H1 (cell line): ENCODE data around the gene TSPAN9. TPM values are rescaled to one million over a fixed set of nuclear protein-coding genes. Genes with fewer than 3 reads are reported as not detected.
A peak's percentile ranks its signal among the peaks of the same experiment; 100 is the strongest.

ENCODE experiments used
- CTCF ChIA-PET: fragments of 300-600 bp; sonication (Branson Sonifier 250); formaldehyde crosslinking; loops from one replicate; lab custom pipeline; 2021; ENCODE audit not compliant: partially characterized antibody; lab: Charles Lee
- POLR2A ChIA-PET: fragments of 300-600 bp; sonication (Branson Sonifier 250); formaldehyde crosslinking; loops from one replicate; lab custom pipeline; 2021; ENCODE audit warnings: inconsistent platforms; ENCODE audit not compliant: partially characterized antibody; lab: Charles Lee
- DNase-seq, 2 experiments: peaks; one replicate each; pipeline versions ENCODE4 v3.0.0 to v3.0.0-alpha.2; 2010 to 2022; ENCODE audit warnings: low spot score in 2 of 2, low read depth in 1 of 2, mixed read lengths in 1 of 2
- FAIRE-seq: peaks from 2 replicates; lab custom pipeline; 2011; peaks lifted over from hg19 to GRCh38; lab: Jason Lieb, UNC
- H2AFZ ChIP-seq: 2 replicates; pipeline ENCODE4 v1.8.1; 2012; ENCODE audit warnings: low read length, inconsistent platforms
- H2AK5ac ChIP-seq: 2 replicates; pipeline ENCODE4 v1.6.1; 2013; ENCODE audit warnings: low read depth, low read length
- H2BK120ac ChIP-seq: replicated peaks from 2 replicates; pipeline ENCODE3; 2013; ENCODE audit warnings: low read depth, low read length, inconsistent platforms
- H2BK12ac ChIP-seq: 2 replicates; pipeline ENCODE4 v1.6.1; 2013; ENCODE audit warnings: low read depth, low read length
- H2BK15ac ChIP-seq: 2 replicates; pipeline ENCODE4 v1.6.1; 2013; ENCODE audit warnings: low read length
- H2BK20ac ChIP-seq: 2 replicates; pipeline ENCODE4 v1.6.1; 2013; ENCODE audit warnings: low read length
- H2BK5ac ChIP-seq: 2 replicates; pipeline ENCODE4 v1.6.1; 2013; ENCODE audit warnings: low read depth, low read length
- H3K14ac ChIP-seq: 2 replicates; pipeline ENCODE4 v1.6.1; 2013; ENCODE audit warnings: inconsistent platforms; ENCODE audit not compliant: insufficient read length
- H3K18ac ChIP-seq: 2 replicates; pipeline ENCODE4 v1.6.1; 2013; ENCODE audit warnings: low read length; ENCODE audit errors: extremely low read depth
- H3K23ac ChIP-seq: 2 replicates; pipeline ENCODE4 v1.6.1; 2013; ENCODE audit warnings: inconsistent platforms; ENCODE audit not compliant: insufficient read length
- H3K23me2 ChIP-seq: 2 replicates; pipeline ENCODE4 v1.6.1; 2013; ENCODE audit warnings: low read depth, low read length
- H3K27ac ChIP-seq: 2 replicates; pipeline ENCODE4 v1.6.1; 2011; ENCODE audit warnings: low read depth, low read length, inconsistent platforms
- H3K27me3 ChIP-seq, 4 experiments: replicated peaks in 1 of 4; 1 replicate in 1 of 4; 2 replicates in 3 of 4; pipeline versions ENCODE4 v1.6.1 to v1.8.1; 2011 to 2013; ENCODE audit warnings: low read length in 3 of 4, mild to moderate bottlenecking in 3 of 4, inconsistent platforms in 2 of 4, mixed read lengths in 2 of 4, moderate library complexity in 1 of 4; ENCODE audit not compliant: control insufficient read depth in 3 of 4, insufficient read depth in 3 of 4; ENCODE audit errors: extremely low read depth in 1 of 4
- H3K36me3 ChIP-seq, 4 experiments: 2 replicates each; pipeline versions ENCODE4 v1.6.1 to v1.8.1; 2011 to 2013; ENCODE audit warnings: mild to moderate bottlenecking in 4 of 4, low read length in 3 of 4, moderate library complexity in 2 of 4, control low read depth in 1 of 4, inconsistent platforms in 1 of 4; ENCODE audit not compliant: insufficient read depth in 4 of 4, control insufficient read depth in 2 of 4
- H3K4ac ChIP-seq: replicated peaks from 2 replicates; pipeline ENCODE3; 2013; ENCODE audit warnings: low read length, low read depth, mixed read lengths, inconsistent platforms; ENCODE audit not compliant: insufficient read length
- H3K4me1 ChIP-seq, 4 experiments: replicated peaks in 1 of 4; 1 replicate in 1 of 4; 2 replicates in 3 of 4; pipeline versions ENCODE4 v1.6.1 to v1.8.1; 2011 to 2013; ENCODE audit warnings: low read length in 3 of 4, inconsistent platforms in 2 of 4, mixed read lengths in 1 of 4; ENCODE audit not compliant: insufficient read depth in 4 of 4, control insufficient read depth in 3 of 4
- H3K4me2 ChIP-seq, 2 experiments: 2 replicates each; pipeline versions ENCODE4 v1.6.1 to v1.8.1; 2011 to 2013; ENCODE audit warnings: low read depth in 2 of 2, low read length in 2 of 2, control low read depth in 1 of 2, inconsistent platforms in 1 of 2, mild to moderate bottlenecking in 1 of 2; ENCODE audit not compliant: insufficient read depth in 1 of 2
- H3K4me3 ChIP-seq, 4 experiments: fragments of 200-600, 300-600 bp in 1 of 4; sonication (generic), shearing (Covaris generic), sonication (Bioruptor Twin) in 1 of 4; 2 replicates each; pipeline versions ENCODE4 v1.5.1 to v1.8.1; 2011 to 2016; ENCODE audit warnings: low read length in 4 of 4, low read depth in 3 of 4, control low read depth in 2 of 4, inconsistent platforms in 2 of 4, mild to moderate bottlenecking in 2 of 4, mixed read lengths in 1 of 4, moderate library complexity in 1 of 4; ENCODE audit not compliant: insufficient read depth in 2 of 4; ENCODE audit errors: extremely low read depth in 1 of 4
- H3K56ac ChIP-seq: replicated peaks from 2 replicates; pipeline ENCODE3; 2013; ENCODE audit warnings: low read depth, mild to moderate bottlenecking, mixed read lengths, low read length, inconsistent platforms; ENCODE audit not compliant: insufficient read length
- H3K79me1 ChIP-seq: 2 replicates; pipeline ENCODE4 v1.6.1; 2013; ENCODE audit warnings: low read depth, low read length, control low read depth
- H3K79me2 ChIP-seq, 2 experiments: 2 replicates each; pipeline versions ENCODE4 v1.6.1 to v1.8.1; 2012 to 2013; ENCODE audit warnings: low read length in 2 of 2, mild to moderate bottlenecking in 2 of 2, inconsistent platforms in 1 of 2; ENCODE audit not compliant: insufficient read depth in 2 of 2, control insufficient read depth in 1 of 2
- H3K9ac ChIP-seq, 4 experiments: replicated peaks in 1 of 4; 1 replicate in 1 of 4; 2 replicates in 3 of 4; pipeline versions ENCODE4 v1.6.1 to v1.8.1; 2011 to 2013; ENCODE audit warnings: low read depth in 3 of 4, low read length in 3 of 4, control low read depth in 2 of 4, mild to moderate bottlenecking in 2 of 4, moderate library complexity in 2 of 4, inconsistent platforms in 1 of 4; ENCODE audit errors: extremely low read depth in 1 of 4
- H3K9me3 ChIP-seq, 2 experiments: 2 replicates each; pipeline versions ENCODE4 v1.6.1 to v1.8.1; 2012 to 2013; ENCODE audit warnings: mild to moderate bottlenecking in 2 of 2, moderate library complexity in 2 of 2, control low read depth in 1 of 2, inconsistent platforms in 1 of 2, low read depth in 1 of 2, low read length in 1 of 2, mixed read lengths in 1 of 2; ENCODE audit not compliant: insufficient read depth in 2 of 2
- H4K20me1 ChIP-seq, 2 experiments: replicated peaks in 1 of 2; 2 replicates each; pipeline versions ENCODE3 to v1.8.1; 2011 to 2013; ENCODE audit warnings: inconsistent platforms in 2 of 2, low read length in 2 of 2, mild to moderate bottlenecking in 1 of 2; ENCODE audit not compliant: insufficient read depth in 2 of 2, control insufficient read depth in 1 of 2
- H4K5ac ChIP-seq: 2 replicates; pipeline ENCODE4 v1.6.1; 2013; ENCODE audit warnings: low read length, low read depth, mixed read lengths, inconsistent platforms; ENCODE audit not compliant: insufficient read length
- H4K8ac ChIP-seq: 2 replicates; pipeline ENCODE4 v1.8.0; 2013; ENCODE audit warnings: mild to moderate bottlenecking, moderate library complexity, low read length, inconsistent platforms; ENCODE audit not compliant: insufficient read depth; ENCODE audit errors: extremely low read depth
- H4K91ac ChIP-seq: replicated peaks from 2 replicates; pipeline ENCODE3; 2013; ENCODE audit warnings: low read length, mixed read lengths, inconsistent platforms; ENCODE audit not compliant: insufficient read length
- BRCA1 ChIP-seq: IDR thresholded peaks from 2 replicates; pipeline ENCODE4 v1.6.1; 2012; ENCODE audit warnings: low read depth, low read length, improper control_type of control experiment
- CBX5 ChIP-seq: fragments of 300-800, 300-1000 bp; sonication (generic); IDR thresholded peaks from 2 replicates; pipeline ENCODE4 v1.7.1; 2016; ENCODE audit warnings: antibody characterized with exemption, low read length, low read depth
- EGR1 ChIP-seq: IDR thresholded peaks from 2 replicates; pipeline ENCODE4 v1.6.1; 2011; ENCODE audit warnings: low read depth, low read length, borderline replicate concordance
- HDAC2 ChIP-seq, 2 experiments: fragments of 300-600 bp in 1 of 2; sonication (generic) in 1 of 2; IDR thresholded peaks; 2 replicates each; pipeline ENCODE4 v1.6.1; 2011 to 2012; ENCODE audit warnings: low read depth in 2 of 2, low read length in 2 of 2, mild to moderate bottlenecking in 2 of 2, moderate library complexity in 2 of 2, borderline replicate concordance in 1 of 2, inconsistent platforms in 1 of 2
- HDAC6 ChIP-seq: IDR thresholded peaks from one replicate; pipeline ENCODE4 v1.7.1; 2012; ENCODE audit warnings: low read depth, mild to moderate bottlenecking, inconsistent platforms, low read length, moderate library complexity
- RBBP5 ChIP-seq: IDR thresholded peaks from 2 replicates; pipeline ENCODE4 v1.7.1; 2012; ENCODE audit warnings: low read depth, mild to moderate bottlenecking, inconsistent platforms, low read length, moderate library complexity, borderline replicate concordance
- RNF2 ChIP-seq: fragments of 200-900, 300-1000 bp; sonication (generic); IDR thresholded peaks from 2 replicates; pipeline ENCODE4 v1.7.1; 2016; ENCODE audit warnings: borderline replicate concordance, low read depth, mild to moderate bottlenecking, antibody characterized with exemption, low read length; ENCODE audit not compliant: poor library complexity, severe bottlenecking; ENCODE audit errors: missing control alignments
- YY1 ChIP-seq: IDR thresholded peaks from 2 replicates; pipeline ENCODE4 v1.6.1; 2011; ENCODE audit warnings: low read depth, mild to moderate bottlenecking, low read length
- ZNF274 ChIP-seq: IDR thresholded peaks from 2 replicates; pipeline ENCODE4 v1.7.0; 2012; ENCODE audit warnings: low read length, borderline replicate concordance; ENCODE audit errors: extremely low read depth
- WGBS, 2 experiments: shearing (Covaris generic) in 1 of 2; methylation state at CpG; one replicate each; pipeline versions ENCODE4 v1.1.6 to v1.1.7; 2013 to 2015; ENCODE audit warnings: low lambda C conversion rate in 2 of 2, mixed read lengths in 2 of 2, inconsistent platforms in 1 of 2, low coverage in 1 of 2, missing lambda C conversion rate in 1 of 2; ENCODE audit not compliant: insufficient replicate concordance in 2 of 2, insufficient coverage in 1 of 2, insufficient read length in 1 of 2; ENCODE audit errors: extremely low coverage in 1 of 2, missing lambda C conversion rate in 1 of 2; 5-methylcytosine and 5-hydroxymethylcytosine counted together
- polyA plus RNA-seq, 7 experiments: library from polyadenylated mRNA; depleted of rRNA in 3 of 7; stranded (reverse) in 5 of 7; unstranded in 2 of 7; fragments of >200 nt in 5 of 7; fragments of 200-250 nt in 2 of 7; gene quantifications; 1 replicate in 5 of 7; 2 replicates in 1 of 7; 4 replicates in 1 of 7; pipeline versions ENCODE4 v1.2.1 to v1.2.3, GENCODE V29; 2011 to 2013; ENCODE audit warnings: missing spikeins in 2 of 7, mixed read lengths in 2 of 7
- total RNA-seq: library from RNA; stranded (reverse); fragmentation: NEBNext Ultra II Directional; extraction: Animal tissue kit (Norgen Biotek cat#: 25700); gene quantifications from 2 replicates; pipeline ENCODE4 v1.2.1, GENCODE V29; 2021
- TF ChIP-seq, protein P1 (sequence below), 3 experiments: IDR thresholded peaks; 1 replicate in 2 of 3; 2 replicates in 1 of 3; pipeline versions ENCODE4 v1.5.1 to v1.6.1; 2011; ENCODE audit warnings: low read length in 3 of 3, mild to moderate bottlenecking in 3 of 3, inconsistent platforms in 2 of 3, low read depth in 1 of 3, moderate library complexity in 1 of 3; ENCODE audit not compliant: insufficient read depth in 1 of 3; ENCODE audit errors: control extremely low read depth in 1 of 3

TSPAN9 gene
- total and polyA plus RNA-seq, 2 of the 8 experiments (the other 6 are each of a cell fraction or from before 2014, with no cell fraction given) = 11.5 to 29.1 TPM

DNA sequence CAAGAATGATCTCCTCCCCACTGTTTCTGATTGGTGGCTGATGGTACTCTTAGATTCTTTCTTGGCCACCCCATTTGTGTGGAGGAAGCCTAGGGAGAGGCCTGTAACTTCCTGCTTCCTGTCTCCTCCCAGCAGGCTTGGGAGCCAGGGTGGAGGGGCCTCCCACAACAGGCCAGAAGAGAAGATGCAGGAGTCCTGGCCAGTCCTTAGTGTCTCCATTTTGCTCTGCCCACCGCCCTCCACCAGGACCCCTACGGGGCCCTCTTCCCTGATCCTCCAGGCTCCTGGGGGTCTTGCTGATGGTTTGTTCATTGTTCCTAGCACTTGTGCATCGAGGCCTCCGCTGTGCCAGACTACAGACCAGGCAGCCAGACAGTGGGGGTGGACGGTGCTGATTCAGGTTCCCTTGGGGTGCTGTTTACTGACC lies 6.8 kb downstream of the TSPAN9 start:
- no peak for FAIRE-seq
- Histone ChIP-seq H2BK12ac (0 out of 2 replicates have a peak overlapping the region, but pooled peaks have one; percentile 84), H4K5ac (no peak overlapping the region), H3K79me2 (no peaks in the 10 kb centered on the region), H3K9ac (no peak overlapping the region), H3K4me3 (peak overlapping the region in 1 of 4 experiments; percentile 1; a peak in 1 of 8 replicates), H4K8ac (no peak overlapping the region; the same call in 1 of the 2 replicates), H2AFZ (no peak overlapping the region), H2BK120ac (no peak overlapping the region), H3K4ac (peak overlapping the region; percentile 25), H3K56ac (no peak overlapping the region), H3K79me1 (0 out of 2 replicates have a peak, but pooled peaks cover 3% of the 10 kb centered on the region), H3K18ac (no peak overlapping the region), H3K36me3 (no peaks in the 10 kb centered on the region), H3K9me3 (no peaks in the 10 kb centered on the region), H3K14ac (no peak overlapping the region), H3K23me2 (no peaks in the 10 kb centered on the region), H3K27me3 (peaks cover 0 to 5% (median under 1%) of the 10 kb centered on the region in 4 experiments; a peak in 2 of 7 replicates), H3K4me1 (peaks cover 8 to 23% (median 17%) of the 10 kb centered on the region in 4 experiments), H4K91ac (peak overlapping the region; percentile 41), H2AK5ac (no peak overlapping the region), H2BK5ac (no peak overlapping the region), H3K27ac (no peak overlapping the region), H4K20me1 (no peaks in the 10 kb centered on the region), H2BK15ac (no peak overlapping the region; the same call in 1 of the 2 replicates), H2BK20ac (no peak overlapping the region), H3K23ac (no peak overlapping the region), H3K4me2 (peak overlapping the region; percentile 30 to 33; a peak in 2 of 4 replicates)
- DNase-seq = no peak
- CTCF ChIA-PET = interaction anchor here (1.0 kb wide), 1 partner anchor 11 kb away, joined by 3 read pairs; no protein-coding TSS in a partner anchor
- WGBS, 2 experiments = 61% methylated on average over 5 of the region's 5 CpGs; no CpG with 5 or more reads in 1 of the 2 experiments
- POLR2A ChIA-PET = no interaction called here
- TF ChIP-seq, protein P1, sequence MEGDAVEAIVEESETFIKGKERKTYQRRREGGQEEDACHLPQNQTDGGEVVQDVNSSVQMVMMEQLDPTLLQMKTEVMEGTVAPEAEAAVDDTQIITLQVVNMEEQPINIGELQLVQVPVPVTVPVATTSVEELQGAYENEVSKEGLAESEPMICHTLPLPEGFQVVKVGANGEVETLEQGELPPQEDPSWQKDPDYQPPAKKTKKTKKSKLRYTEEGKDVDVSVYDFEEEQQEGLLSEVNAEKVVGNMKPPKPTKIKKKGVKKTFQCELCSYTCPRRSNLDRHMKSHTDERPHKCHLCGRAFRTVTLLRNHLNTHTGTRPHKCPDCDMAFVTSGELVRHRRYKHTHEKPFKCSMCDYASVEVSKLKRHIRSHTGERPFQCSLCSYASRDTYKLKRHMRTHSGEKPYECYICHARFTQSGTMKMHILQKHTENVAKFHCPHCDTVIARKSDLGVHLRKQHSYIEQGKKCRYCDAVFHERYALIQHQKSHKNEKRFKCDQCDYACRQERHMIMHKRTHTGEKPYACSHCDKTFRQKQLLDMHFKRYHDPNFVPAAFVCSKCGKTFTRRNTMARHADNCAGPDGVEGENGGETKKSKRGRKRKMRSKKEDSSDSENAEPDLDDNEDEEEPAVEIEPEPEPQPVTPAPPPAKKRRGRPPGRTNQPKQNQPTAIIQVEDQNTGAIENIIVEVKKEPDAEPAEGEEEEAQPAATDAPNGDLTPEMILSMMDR (IDR thresholded peaks at IDR 0.05; ENCODE audit: control extremely low read depth in 1 of 3, insufficient read depth in 1 of 3, low read depth in 1 of 3, low read length in 3 of 3) = no peak
- TF ChIP-seq RNF2 = no peak
- no peak for TF ChIP-seq HDAC6
- TF ChIP-seq CBX5 = no peak
- TF ChIP-seq HDAC2 (IDR thresholded peaks at IDR 0.05; ENCODE audit: borderline replicate concordance in 1 of 2, low read depth in 2 of 2, low read length in 2 of 2) = no peak
- TF ChIP-seq ZNF274 = no peak
- TF ChIP-seq BRCA1 = no peak
- no peak for TF ChIP-seq EGR1
- no peak for TF ChIP-seq YY1
- TF ChIP-seq RBBP5 = no peak
